GM12892 (cell line): ENCODE measurements around the gene TADA2B.

ENCODE experiments used
- POLR2A ChIP-seq: IDR thresholded peaks from 2 replicates; pipeline ENCODE4 v1.6.1; 2011; ENCODE audit warnings: low read depth, low read length, control low read depth
- POLR2AphosphoS5 ChIP-seq: IDR thresholded peaks from 2 replicates; pipeline ENCODE4 v1.6.1; 2011; ENCODE audit warnings: low read depth, low read length, control low read depth

GRCh38 chr4:7086384-7086783 lies 43.2 kb downstream of the TADA2B start:
- TF ChIP-seq POLR2AphosphoS5 (no peak), POLR2A (no peak)
